ENCODE data around the gene MTA3.

MTA3 gene

DNA sequence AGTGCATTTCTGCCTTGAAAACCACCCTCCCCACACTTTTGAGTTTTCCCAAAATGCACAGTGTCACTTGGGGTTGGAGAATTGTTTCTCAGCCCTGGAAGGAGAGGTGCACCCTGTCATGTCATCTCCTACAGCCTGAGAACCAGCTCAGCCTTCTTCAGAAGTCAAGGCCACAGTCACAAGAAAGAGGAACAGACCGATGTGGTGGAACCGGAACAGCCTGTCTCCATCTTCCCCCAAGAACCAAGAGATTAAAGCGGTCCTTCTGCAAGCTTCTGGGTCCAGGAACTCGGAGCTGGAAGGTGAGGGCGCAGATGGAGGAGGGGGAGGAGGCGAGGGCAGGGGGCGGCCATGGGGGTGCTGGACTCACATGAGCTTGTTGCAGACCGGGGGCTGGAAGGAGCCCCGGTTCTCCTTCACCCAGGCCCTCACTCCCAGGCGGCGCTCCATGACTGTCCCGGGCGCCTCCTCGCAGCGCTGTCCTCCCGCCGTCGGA, 223.7 kb downstream of the MTA3 start:
- H3K27ac Mint-ChIP-seq = no peak overlapping the region
- H3K9me3 Mint-ChIP-seq = peaks cover 7% of the 10 kb centered on the region
- DNase-seq = no peak
- TF ChIP-seq, protein P1, sequence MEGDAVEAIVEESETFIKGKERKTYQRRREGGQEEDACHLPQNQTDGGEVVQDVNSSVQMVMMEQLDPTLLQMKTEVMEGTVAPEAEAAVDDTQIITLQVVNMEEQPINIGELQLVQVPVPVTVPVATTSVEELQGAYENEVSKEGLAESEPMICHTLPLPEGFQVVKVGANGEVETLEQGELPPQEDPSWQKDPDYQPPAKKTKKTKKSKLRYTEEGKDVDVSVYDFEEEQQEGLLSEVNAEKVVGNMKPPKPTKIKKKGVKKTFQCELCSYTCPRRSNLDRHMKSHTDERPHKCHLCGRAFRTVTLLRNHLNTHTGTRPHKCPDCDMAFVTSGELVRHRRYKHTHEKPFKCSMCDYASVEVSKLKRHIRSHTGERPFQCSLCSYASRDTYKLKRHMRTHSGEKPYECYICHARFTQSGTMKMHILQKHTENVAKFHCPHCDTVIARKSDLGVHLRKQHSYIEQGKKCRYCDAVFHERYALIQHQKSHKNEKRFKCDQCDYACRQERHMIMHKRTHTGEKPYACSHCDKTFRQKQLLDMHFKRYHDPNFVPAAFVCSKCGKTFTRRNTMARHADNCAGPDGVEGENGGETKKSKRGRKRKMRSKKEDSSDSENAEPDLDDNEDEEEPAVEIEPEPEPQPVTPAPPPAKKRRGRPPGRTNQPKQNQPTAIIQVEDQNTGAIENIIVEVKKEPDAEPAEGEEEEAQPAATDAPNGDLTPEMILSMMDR (IDR thresholded peaks at IDR 0.05) = no peak
- peaks cover 26% of the 10 kb centered on the region for H3K36me3 Mint-ChIP-seq (ENCODE audit: low read depth)
- H3K4me1 Mint-ChIP-seq = peaks cover 63% of the 10 kb centered on the region
- H3K4me3 Mint-ChIP-seq = peak overlapping the region; percentile 82
- H3K27me3 Mint-ChIP-seq (ENCODE audit: low read depth, poor library complexity) = peaks cover 41% of the 10 kb centered on the region

DNA sequence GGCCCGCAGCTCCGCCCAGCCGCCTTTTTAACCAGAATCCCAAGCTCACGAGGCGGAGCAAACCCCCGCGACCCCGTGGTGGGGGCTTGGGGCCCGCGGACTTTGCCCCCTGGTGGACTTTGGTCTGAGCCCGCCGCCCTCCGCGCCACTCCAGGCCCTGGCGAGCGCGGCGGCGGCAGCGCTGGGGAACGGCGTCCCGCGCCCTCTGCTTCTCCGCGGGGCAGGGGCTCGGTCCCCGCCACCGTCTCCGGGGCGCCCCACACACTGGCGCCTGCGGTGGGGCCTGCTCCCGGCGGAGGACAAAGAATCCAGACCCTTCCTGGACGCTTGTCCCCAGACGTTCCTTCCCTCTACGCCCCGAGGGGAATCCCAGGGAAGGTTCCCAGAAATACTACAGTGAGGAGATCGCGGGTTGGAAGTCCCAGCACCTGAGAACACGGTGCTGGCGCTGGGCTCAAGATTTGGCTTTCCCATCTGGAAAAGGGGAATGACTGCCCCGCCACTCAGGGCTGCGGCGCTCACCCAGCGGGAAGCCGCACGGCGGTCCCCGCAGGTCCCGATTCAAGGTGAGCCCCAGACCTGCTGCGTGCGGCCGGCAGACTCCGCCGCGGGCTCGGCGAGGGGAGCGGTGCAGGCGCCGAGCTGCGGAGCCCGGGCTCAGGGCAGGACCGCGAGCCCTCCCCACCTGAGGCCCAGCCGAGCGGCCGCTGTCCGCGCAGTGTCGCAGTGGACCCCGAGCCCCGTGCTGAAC, 224.3 kb downstream of the MTA3 start, which contains the start of gene HAAO:
Gene HAAO (minus strand): TSS at position 1 of the 751 bp plus-strand sequence. CDS start 47 bp downstream, outside the sequence.
- TF ChIP-seq, protein P1 (IDR thresholded peaks at IDR 0.05) = peak; percentile 18
- peak within 1 kb of the TSS; percentile 82 for H3K4me3 Mint-ChIP-seq
- H3K9me3 Mint-ChIP-seq = peaks cover 11% of the 10 kb centered on the region
- H3K36me3 Mint-ChIP-seq (ENCODE audit: low read depth) = peaks cover 29% of the 10 kb centered on the region
- peak within 1 kb of the TSS; percentile 16 for H3K27ac Mint-ChIP-seq
- H3K4me1 Mint-ChIP-seq = peaks cover 60% of the 10 kb centered on the region
- DNase-seq = peak; percentile 75
- peaks cover 41% of the 10 kb centered on the region for H3K27me3 Mint-ChIP-seq (ENCODE audit: low read depth, poor library complexity)

GRCh38 chr2:42793334-42794270, 225.2 kb downstream of the MTA3 start:
- H3K36me3 Mint-ChIP-seq (ENCODE audit: low read depth) = peaks cover 29% of the 10 kb centered on the region
- H3K27me3 Mint-ChIP-seq (ENCODE audit: low read depth, poor library complexity) = peaks cover 39% of the 10 kb centered on the region
- no peak for DNase-seq

GRCh38 chr2:42794271-42795046, 226.0 kb downstream of the MTA3 start:
- Mint-ChIP-seq H3K4me1 (peaks cover 47% of the 10 kb centered on the region), H3K36me3 (ENCODE audit: low read depth) (peaks cover 29% of the 10 kb centered on the region), H3K27me3 (ENCODE audit: low read depth, poor library complexity) (peaks cover 36% of the 10 kb centered on the region), H3K27ac (no peak overlapping the region), H3K9me3 (peaks cover 15% of the 10 kb centered on the region), H3K4me3 (peak overlapping the region; percentile 72)
- TF ChIP-seq, protein P1 (IDR thresholded peaks at IDR 0.05) = peak; percentile 25
- peak; percentile 28 for DNase-seq

More at GRCh38 chr2:42793334-42794270, 225.2 kb downstream of the MTA3 start:
- H3K4me1 Mint-ChIP-seq = peaks cover 52% of the 10 kb centered on the region
- TF ChIP-seq, protein P1 (IDR thresholded peaks at IDR 0.05) = no peak
- peak overlapping the region; percentile 37 for H3K27ac Mint-ChIP-seq
- peak overlapping the region; percentile 72 for H3K4me3 Mint-ChIP-seq
- peaks cover 15% of the 10 kb centered on the region for H3K9me3 Mint-ChIP-seq

- TF ChIP-seq, protein P1 (IDR thresholded peaks at IDR 0.05) = no peak
- no peak for DNase-seq
- H3K27me3 Mint-ChIP-seq (ENCODE audit: low read depth, poor library complexity) = peaks cover 33% of the 10 kb centered on the region
- peaks cover 29% of the 10 kb centered on the region for H3K36me3 Mint-ChIP-seq (ENCODE audit: low read depth)
- H3K9me3 Mint-ChIP-seq = peaks cover 15% of the 10 kb centered on the region
- peaks cover 39% of the 10 kb centered on the region for H3K4me1 Mint-ChIP-seq
- H3K27ac Mint-ChIP-seq = no peak overlapping the region
- H3K4me3 Mint-ChIP-seq = no peak overlapping the region
These were observed 226.8 kb downstream of the MTA3 start for GRCh38 chr2:42795275-42795674.

Measured in nephron progenitor cell (in vitro differentiated cells).